ENCODE results near the gene PTGR3. TPM values are rescaled to one million over a fixed set of nuclear protein-coding genes. Genes with fewer than 3 reads are reported as not detected.

Gene PTGR3
- total and polyA plus RNA-seq, 2 donors (not counting 1 experiment from before 2014, with no cell fraction given) = 6.8 to 25.1 TPM

- no peak overlapping the region for H3K4me3 ChIP-seq (replicated peaks in 1 of 4; ENCODE audit: control extremely low read depth in 1 of 4, insufficient read depth in 1 of 4, low read depth in 3 of 4, low read length in 4 of 4)
- no peak for DNase-seq (ENCODE audit: low read depth in 2 of 2)
- no peaks in the 10 kb centered on the region for H3K27me3 ChIP-seq (ENCODE audit: control insufficient read depth, insufficient read depth, low read length)
- TF ChIP-seq CTCF (conservative IDR thresholded peaks at IDR 0.05 in 1 of 2, IDR thresholded peaks at IDR 0.05 in 1 of 2; ENCODE audit: low read depth in 1 of 2, low read length in 2 of 2) (no peak), EZH2 (IDR thresholded peaks at IDR 0.05; ENCODE audit: low read length, missing control alignments) (no peak)
- H2AFZ ChIP-seq (ENCODE audit: low read length) = no peak overlapping the region
- peaks cover 7% of the 10 kb centered on the region for H3K4me1 ChIP-seq (ENCODE audit: control insufficient read depth, extremely low read depth, insufficient read depth, low read length)
- H3K36me3 ChIP-seq (ENCODE audit: control insufficient read depth, insufficient read depth, low read length) = no peaks in the 10 kb centered on the region
- H3K9ac ChIP-seq (ENCODE audit: insufficient read depth, low read length) = no peak overlapping the region
- H3K9me3 ChIP-seq (ENCODE audit: control insufficient read depth, insufficient read depth, low read depth, low read length) = no peaks in the 10 kb centered on the region
- H3K27ac ChIP-seq (ENCODE audit: insufficient read depth, low read length) = no peak overlapping the region
- H4K20me1 ChIP-seq (ENCODE audit: control insufficient read depth, extremely low read depth, insufficient read depth, low read length) = no peaks in the 10 kb centered on the region
- no peak overlapping the region for H3K4me2 ChIP-seq (ENCODE audit: extremely low read depth, insufficient read depth, low read length)
- peaks cover 35% of the 10 kb centered on the region for H3K79me2 ChIP-seq (ENCODE audit: control insufficient read depth, insufficient read depth, low read length)
Measured at GRCh38 chr18:75214766-75215510, 6.0 kb upstream of the PTGR3 start.

- H2AFZ ChIP-seq (ENCODE audit: low read length) = no peak overlapping the region
- no peaks in the 10 kb centered on the region for H3K27me3 ChIP-seq (ENCODE audit: control insufficient read depth, insufficient read depth, low read length)
- no peaks in the 10 kb centered on the region for H3K36me3 ChIP-seq (ENCODE audit: control insufficient read depth, insufficient read depth, low read length)
- no peak overlapping the region for H3K27ac ChIP-seq (ENCODE audit: insufficient read depth, low read length)
- TF ChIP-seq EZH2 (IDR thresholded peaks at IDR 0.05; ENCODE audit: low read length, missing control alignments) = no peak
- no peak for TF ChIP-seq CTCF (conservative IDR thresholded peaks at IDR 0.05 in 1 of 2, IDR thresholded peaks at IDR 0.05 in 1 of 2; ENCODE audit: low read depth in 1 of 2, low read length in 2 of 2)
- no peak for DNase-seq (ENCODE audit: low read depth in 2 of 2)
- H3K79me2 ChIP-seq (ENCODE audit: control insufficient read depth, insufficient read depth, low read length) = peaks cover 33% of the 10 kb centered on the region
- H3K9me3 ChIP-seq (ENCODE audit: control insufficient read depth, insufficient read depth, low read depth, low read length) = no peaks in the 10 kb centered on the region
- peak overlapping the region in 1 of 4 experiments; percentile 6 for H3K4me3 ChIP-seq (replicated peaks in 1 of 4; ENCODE audit: control extremely low read depth in 1 of 4, insufficient read depth in 1 of 4, low read depth in 3 of 4, low read length in 4 of 4)
- no peaks in the 10 kb centered on the region for H4K20me1 ChIP-seq (ENCODE audit: control insufficient read depth, extremely low read depth, insufficient read depth, low read length)
- peaks cover 10% of the 10 kb centered on the region for H3K4me1 ChIP-seq (ENCODE audit: control insufficient read depth, extremely low read depth, insufficient read depth, low read length)
- peak overlapping the region; percentile 72 for H3K4me2 ChIP-seq (ENCODE audit: extremely low read depth, insufficient read depth, low read length)
- H3K9ac ChIP-seq (ENCODE audit: insufficient read depth, low read length) = no peak overlapping the region
Measured at GRCh38 chr18:75214332-75214690, 5.4 kb upstream of the PTGR3 start.

GRCh38 chr18:75213611-75214331 is 4.8 kb upstream of the PTGR3 start:
- H3K4me3 ChIP-seq (replicated peaks in 1 of 4; ENCODE audit: control extremely low read depth in 1 of 4, insufficient read depth in 1 of 4, low read depth in 3 of 4, low read length in 4 of 4) = peak overlapping the region in 2 of 4 experiments; percentile 72 to 73
- DNase-seq (ENCODE audit: low read depth in 2 of 2) = peak; percentile 65 to 86

More at GRCh38 chr18:75213611-75214331, 4.8 kb upstream of the PTGR3 start:
- TF ChIP-seq EZH2 (IDR thresholded peaks at IDR 0.05; ENCODE audit: low read length, missing control alignments) (no peak), CTCF (conservative IDR thresholded peaks at IDR 0.05 in 1 of 2, IDR thresholded peaks at IDR 0.05 in 1 of 2; ENCODE audit: low read depth in 1 of 2, low read length in 2 of 2) (no peak)
- H3K4me1 ChIP-seq (ENCODE audit: control insufficient read depth, extremely low read depth, insufficient read depth, low read length) = peaks cover 10% of the 10 kb centered on the region
- peaks cover 33% of the 10 kb centered on the region for H3K79me2 ChIP-seq (ENCODE audit: control insufficient read depth, insufficient read depth, low read length)
- H3K9ac ChIP-seq (ENCODE audit: insufficient read depth, low read length) = no peak overlapping the region
- peak overlapping the region; percentile 72 for H3K4me2 ChIP-seq (ENCODE audit: extremely low read depth, insufficient read depth, low read length)
- H3K36me3 ChIP-seq (ENCODE audit: control insufficient read depth, insufficient read depth, low read length) = no peaks in the 10 kb centered on the region
- H3K27ac ChIP-seq (ENCODE audit: insufficient read depth, low read length) = no peak overlapping the region
- H4K20me1 ChIP-seq (ENCODE audit: control insufficient read depth, extremely low read depth, insufficient read depth, low read length) = no peaks in the 10 kb centered on the region
- H3K9me3 ChIP-seq (ENCODE audit: control insufficient read depth, insufficient read depth, low read depth, low read length) = no peaks in the 10 kb centered on the region
- H2AFZ ChIP-seq (ENCODE audit: low read length) = no peak overlapping the region
- H3K27me3 ChIP-seq (ENCODE audit: control insufficient read depth, insufficient read depth, low read length) = no peaks in the 10 kb centered on the region
